OCI-LY7 (cell line): ENCODE results near the gene PPP2R3C. TPM values are rescaled to one million over a fixed set of nuclear protein-coding genes. Genes with fewer than 3 reads are reported as not detected.

Experiments used
- BruUV-seq: library from RNA; stranded (reverse); fragments of 400-500 nt; replicated peaks from 2 replicates; lab custom pipeline; 2021; lab: Mats Ljungman, UMichigan
- CTCF ChIA-PET: fragments of 300-600 bp; sonication (Branson Sonifier 250); formaldehyde crosslinking; loops from one replicate; lab custom pipeline; 2022; ENCODE audit warnings: antibody characterized with exemption; ENCODE audit not compliant: unreplicated experiment; lab: Charles Lee
- POLR2A ChIA-PET: fragments of 300-600 bp; sonication (Branson Sonifier 250); formaldehyde crosslinking; loops from one replicate; lab custom pipeline; 2022; ENCODE audit warnings: antibody characterized with exemption; lab: Charles Lee
- DNase-seq: peaks from one replicate; pipeline ENCODE4 v3.0.0-alpha.2; 2015; ENCODE audit warnings: low spot score
- H2AFZ ChIP-seq: fragments of 200-600 bp; sonication (generic), shearing (Covaris generic); 2 replicates; pipeline ENCODE4 v1.6.1; 2014; ENCODE audit warnings: mild to moderate bottlenecking, antibody characterized with exemption, low read length, moderate library complexity
- H3K27ac ChIP-seq: fragments of 200-600 bp; sonication (generic); 2 replicates; pipeline ENCODE4 v1.5.1; 2014; ENCODE audit warnings: mixed run types, low read depth, mild to moderate bottlenecking, moderate library complexity, low read length, inconsistent platforms; ENCODE audit not compliant: poor library complexity, severe bottlenecking
- H3K36me3 ChIP-seq: fragments of 200-600 bp; sonication (generic); 2 replicates; pipeline ENCODE4 v1.6.1; 2014; ENCODE audit warnings: mild to moderate bottlenecking, antibody characterized with exemption, low read length, moderate library complexity, mixed read lengths; ENCODE audit not compliant: insufficient read depth
- H3K4me1 ChIP-seq: fragments of 200-600 bp; sonication (generic); 2 replicates; pipeline ENCODE4 v1.5.1; 2014; ENCODE audit warnings: mild to moderate bottlenecking, low read length; ENCODE audit not compliant: insufficient read depth, poor library complexity, severe bottlenecking
- H3K4me2 ChIP-seq: fragments of 200-600 bp; sonication (generic); 2 replicates; pipeline ENCODE4 v1.6.1; 2014; ENCODE audit warnings: mild to moderate bottlenecking, low read length
- H3K4me3 ChIP-seq: fragments of 200-600 bp; sonication (generic); 2 replicates; pipeline ENCODE4 v1.5.1; 2014; ENCODE audit warnings: mild to moderate bottlenecking, low read depth, low read length; ENCODE audit not compliant: poor library complexity, severe bottlenecking
- H3K79me2 ChIP-seq: fragments of 200-600 bp; sonication (generic); 2 replicates; pipeline ENCODE4 v1.6.1; 2016; ENCODE audit warnings: low read depth, mild to moderate bottlenecking, low read length, moderate library complexity, mixed read lengths; ENCODE audit not compliant: insufficient read depth
- H3K9me2 ChIP-seq: fragments of 200-600 bp; sonication (generic); 2 replicates; pipeline ENCODE4 v1.6.1; 2016; ENCODE audit warnings: mild to moderate bottlenecking, low read length, mixed read lengths; ENCODE audit not compliant: insufficient read depth
- H3K9me3 ChIP-seq: fragments of 200-600 bp; sonication (generic); 2 replicates; pipeline ENCODE4 v1.6.1; 2014; ENCODE audit warnings: mild to moderate bottlenecking, mixed run types, low read length, mixed read lengths
- H4K20me1 ChIP-seq: fragments of 200-600 bp; sonication (generic); 2 replicates; pipeline ENCODE4 v1.6.1; 2014; ENCODE audit warnings: mild to moderate bottlenecking, antibody characterized with exemption, low read length, moderate library complexity, mixed read lengths; ENCODE audit not compliant: insufficient read depth
- EZH2phosphoT487 ChIP-seq: fragments of 200-600 bp; sonication (generic); IDR thresholded peaks from 2 replicates; pipeline ENCODE4 v1.6.1; 2018; ENCODE audit warnings: low read depth, borderline replicate concordance, mild to moderate bottlenecking, mixed run types, antibody characterized with exemption, low read length, moderate library complexity, mixed read lengths
- intact Hi-C: fragments of 100-400 bp; cut with micrococcal nuclease; formaldehyde crosslinking; loops from one replicate; pipeline ENCODE4 v1.10.0; 2022; ENCODE audit not compliant: unreplicated experiment
- total RNA-seq, 2 experiments: library from RNA; depleted of rRNA in 1 of 2; stranded (reverse); fragments of >200 nt in 1 of 2; shearing (Covaris generic) in 1 of 2; gene quantifications; 2 replicates each; pipeline ENCODE4 v1.2.3, GENCODE V29; 2014 to 2022
- TF ChIP-seq, protein P1 (sequence below): fragments of 200-600 bp; sonication (generic); conservative IDR thresholded peaks from 2 replicates; pipeline ENCODE4 v1.5.1; 2014; ENCODE audit warnings: mild to moderate bottlenecking, antibody characterized with exemption, low read length, moderate library complexity, mixed read lengths

PPP2R3C gene
- total RNA-seq, 2 experiments from 2014 or later = 47.4 to 50.8 TPM

DNA sequence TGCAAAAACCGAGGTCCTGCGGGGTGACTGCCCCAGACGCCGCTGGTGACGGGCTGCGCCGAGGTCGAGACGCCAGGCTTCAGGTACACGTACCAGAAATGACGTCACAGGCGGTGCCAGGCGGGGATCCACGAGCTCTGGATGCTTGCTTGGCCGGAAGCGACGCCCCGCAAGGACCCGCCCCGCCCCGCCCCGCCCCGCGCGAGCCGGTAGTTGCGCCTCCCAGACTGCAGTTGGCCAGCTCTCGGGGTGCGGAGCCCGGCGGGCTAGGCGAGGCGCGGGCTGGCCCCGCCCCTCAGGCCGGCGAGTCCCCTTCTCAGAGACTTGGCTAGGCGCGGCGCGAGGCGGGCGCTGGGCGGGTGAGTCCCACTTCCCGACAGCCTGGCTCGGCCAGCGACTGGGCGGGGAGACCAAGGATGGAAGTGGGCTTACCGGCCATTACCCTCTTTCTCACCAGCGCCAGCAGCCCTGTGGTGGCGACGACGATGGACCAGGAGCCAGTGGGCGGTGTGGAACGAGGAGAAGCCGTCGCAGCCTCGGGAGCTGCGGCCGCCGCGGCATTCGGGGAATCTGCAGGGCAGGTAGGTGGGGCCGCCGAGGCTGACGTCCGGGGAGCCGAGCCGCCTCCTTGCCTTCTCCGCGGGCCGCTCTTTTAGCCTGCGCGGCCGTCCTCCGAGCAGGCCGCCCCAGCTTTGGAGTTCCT is 75.6 kb downstream of the PPP2R3C start, which contains the start of gene FAM177A1:
Gene FAM177A1 (plus strand): TSS at position 225 of the 703 bp plus-strand sequence. CDS start 192 bp downstream, at position 417.
- peak within 1 kb of the TSS; percentile 86 for H2AFZ ChIP-seq
- intact Hi-C loops = loop anchor here (1.0 to 5.0 kb wide), 5 partner anchors 64 to 761 kb away; partner anchors contain the start of genes NFKBIA, PRORP, RALGAPA1 and SRP54
- no peaks in the 10 kb centered on the region for H3K9me3 ChIP-seq
- POLR2A ChIA-PET = interaction anchor here (0.5 to 3.0 kb wide), 18 partner anchors 13 to 446 kb away, joined by 3 to 19 read pairs (median 4); partner anchors contain the start of genes PPP2R3C, PRORP and PSMA6
- no TSS peak for BruUV-seq
- H3K36me3 ChIP-seq = no peaks in the 10 kb centered on the region
- no peaks in the 10 kb centered on the region for H3K9me2 ChIP-seq
- CTCF ChIA-PET = interaction anchor here (0.9 to 1.2 kb wide), 2 partner anchors 65 to 261 kb away, joined by 3 read pairs; no protein-coding TSS in a partner anchor
- H3K79me2 ChIP-seq = peaks cover 7% of the 10 kb centered on the region; the same call in 1 of the 2 replicates
- H3K4me1 ChIP-seq = peaks cover 18% of the 10 kb centered on the region
- peak within 1 kb of the TSS; percentile 89 for H3K4me3 ChIP-seq
- peak within 1 kb of the TSS; percentile 57 for H3K27ac ChIP-seq
- peak within 1 kb of the TSS; percentile 98 for H3K4me2 ChIP-seq
- TF ChIP-seq, protein P1, sequence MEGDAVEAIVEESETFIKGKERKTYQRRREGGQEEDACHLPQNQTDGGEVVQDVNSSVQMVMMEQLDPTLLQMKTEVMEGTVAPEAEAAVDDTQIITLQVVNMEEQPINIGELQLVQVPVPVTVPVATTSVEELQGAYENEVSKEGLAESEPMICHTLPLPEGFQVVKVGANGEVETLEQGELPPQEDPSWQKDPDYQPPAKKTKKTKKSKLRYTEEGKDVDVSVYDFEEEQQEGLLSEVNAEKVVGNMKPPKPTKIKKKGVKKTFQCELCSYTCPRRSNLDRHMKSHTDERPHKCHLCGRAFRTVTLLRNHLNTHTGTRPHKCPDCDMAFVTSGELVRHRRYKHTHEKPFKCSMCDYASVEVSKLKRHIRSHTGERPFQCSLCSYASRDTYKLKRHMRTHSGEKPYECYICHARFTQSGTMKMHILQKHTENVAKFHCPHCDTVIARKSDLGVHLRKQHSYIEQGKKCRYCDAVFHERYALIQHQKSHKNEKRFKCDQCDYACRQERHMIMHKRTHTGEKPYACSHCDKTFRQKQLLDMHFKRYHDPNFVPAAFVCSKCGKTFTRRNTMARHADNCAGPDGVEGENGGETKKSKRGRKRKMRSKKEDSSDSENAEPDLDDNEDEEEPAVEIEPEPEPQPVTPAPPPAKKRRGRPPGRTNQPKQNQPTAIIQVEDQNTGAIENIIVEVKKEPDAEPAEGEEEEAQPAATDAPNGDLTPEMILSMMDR = 0 out of 2 replicates have a peak, but pooled peaks have one; percentile 22
- TF ChIP-seq EZH2phosphoT487 = no peak
- peak; percentile 97 for DNase-seq
- no peaks in the 10 kb centered on the region for H4K20me1 ChIP-seq

DNA sequence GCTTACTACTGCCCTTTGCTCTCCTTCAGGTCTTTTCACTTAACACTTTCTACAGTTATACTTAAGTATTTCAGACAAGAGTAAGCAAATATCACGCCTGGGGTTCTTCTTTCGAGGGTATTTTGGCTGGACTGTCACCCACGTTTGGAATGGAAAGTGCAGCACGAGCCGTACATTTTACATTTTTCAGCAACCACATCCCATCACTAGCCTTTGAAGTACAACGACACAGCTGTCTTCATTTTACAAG is 76.1 kb downstream of the PPP2R3C start:
- POLR2A ChIA-PET = interaction anchor here (0.5 to 3.0 kb wide), 13 partner anchors 13 to 446 kb away, joined by 3 to 19 read pairs (median 4); partner anchors contain the start of genes PPP2R3C, PRORP and PSMA6
- Histone ChIP-seq H3K79me2 (peaks cover 7% of the 10 kb centered on the region; the same call in 1 of the 2 replicates), H3K9me3 (no peaks in the 10 kb centered on the region), H3K36me3 (no peaks in the 10 kb centered on the region), H3K4me2 (peak overlapping the region; percentile 98), H3K9me2 (no peaks in the 10 kb centered on the region), H2AFZ (peak overlapping the region; percentile 86), H4K20me1 (no peaks in the 10 kb centered on the region), H3K4me3 (peak overlapping the region; percentile 89), H3K27ac (peak overlapping the region; percentile 48), H3K4me1 (peaks cover 18% of the 10 kb centered on the region)
- CTCF ChIA-PET = interaction anchor here (0.9 to 1.2 kb wide), 2 partner anchors 64 to 260 kb away, joined by 3 read pairs; no protein-coding TSS in a partner anchor
- BruUV-seq = no TSS peak
- TF ChIP-seq, protein P1 = no peak
- no peak for TF ChIP-seq EZH2phosphoT487
- no peak for DNase-seq
- intact Hi-C loops = loop anchor here (1.0 to 5.0 kb wide), 5 partner anchors 63 to 762 kb away; partner anchors contain the start of genes NFKBIA, PRORP, RALGAPA1 and SRP54
